RCC 7860 (cell line): ENCODE results near the gene OR2Y1.
"Not testable (repeated sequence)": the region's sequence is repeated elsewhere in the genome, so short reads cannot be mapped to it uniquely, and the experiment has no call there.

ENCODE experiments used
- DNase-seq: peaks from one replicate; pipeline ENCODE4 v3.0.0-alpha.2; 2015; ENCODE audit warnings: low spot score
- FAIRE-seq: peaks from 2 replicates; lab custom pipeline; 2012; peaks lifted over from hg19 to GRCh38; lab: Jason Lieb, UNC

Gene OR2Y1

DNA sequence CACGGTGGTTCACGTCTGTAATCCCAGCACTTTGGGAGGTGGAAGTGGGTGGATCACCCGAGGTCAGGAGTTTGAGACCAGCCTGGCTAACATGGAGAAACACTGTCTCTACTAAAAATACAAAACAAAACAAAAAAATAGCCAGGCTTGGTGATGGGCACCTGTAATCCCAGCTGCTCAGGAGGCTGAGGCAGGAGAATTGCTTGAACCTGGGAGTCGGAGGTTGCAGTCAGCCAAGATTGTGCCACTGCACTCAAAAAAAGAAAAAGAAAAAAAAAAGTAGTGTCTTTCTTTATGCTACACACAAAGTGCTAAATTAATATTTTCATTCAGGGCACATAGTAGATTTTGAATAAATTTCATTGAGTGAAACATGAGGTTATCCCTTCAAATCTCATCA lies 1.1 kb upstream of the OR2Y1 start:
- DNase-seq = not testable (repeated sequence)

DNA sequence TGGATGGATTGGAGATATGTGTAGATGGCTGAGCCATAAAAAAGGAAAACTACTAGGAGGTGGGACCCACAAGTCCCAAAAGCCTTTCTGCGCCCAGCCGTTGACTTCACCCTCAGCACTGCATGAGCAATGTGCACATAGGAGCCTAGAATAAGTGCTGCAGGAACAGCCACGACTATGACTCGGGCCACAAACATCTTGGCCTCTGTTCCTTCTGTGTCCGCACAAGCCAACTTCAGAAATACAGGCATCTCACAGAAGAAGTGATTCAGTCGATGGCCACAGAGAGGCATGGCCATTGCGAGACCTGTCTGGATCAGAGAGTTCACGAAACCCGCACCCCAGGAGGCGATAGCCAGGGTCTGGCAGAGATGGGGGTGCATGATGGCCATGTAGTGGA lies 587 bp downstream of the OR2Y1 start:
- DNase-seq (no peak), FAIRE-seq (no peak)

More for the DNA sequence above, 1.1 kb upstream of the OR2Y1 start:
- not testable (repeated sequence) for FAIRE-seq

DNA sequence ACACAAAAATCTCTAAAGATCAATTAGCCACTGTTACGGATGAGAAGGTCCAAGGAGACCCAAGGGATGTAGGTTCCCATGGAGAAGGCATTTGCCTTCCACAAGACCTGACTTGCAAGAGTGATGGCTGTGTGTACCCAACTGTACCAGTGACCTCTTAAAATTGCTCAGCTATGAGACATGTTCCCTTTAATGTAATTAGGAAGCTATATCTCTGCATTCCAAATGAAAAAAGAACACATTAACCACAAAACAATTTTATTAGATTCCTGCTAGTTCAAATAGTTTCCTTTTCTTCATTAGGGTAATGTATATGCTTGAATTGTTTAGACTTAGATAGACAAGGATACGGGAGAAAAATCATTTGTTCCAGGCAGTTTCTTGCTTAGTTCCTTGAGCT lies 3.3 kb downstream of the OR2Y1 start:
- FAIRE-seq = no peak
- no peak for DNase-seq

DNA sequence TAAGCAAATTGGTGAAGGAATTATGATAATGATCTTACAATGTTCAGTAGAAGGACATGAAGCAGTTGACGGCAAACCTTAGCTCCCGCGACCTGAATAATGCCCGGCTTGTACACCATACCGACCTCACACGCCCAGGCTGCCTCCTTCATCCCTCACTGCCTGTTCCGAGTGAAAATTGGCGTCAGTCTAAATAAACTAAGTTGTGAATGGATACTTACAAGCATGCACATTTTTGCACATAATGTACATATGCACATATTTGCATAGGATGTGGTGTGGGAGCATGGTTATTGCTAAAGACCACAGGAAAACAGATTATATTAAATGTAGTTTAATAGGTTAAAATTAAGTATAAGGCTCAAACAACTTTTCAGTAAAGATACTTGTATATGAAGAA lies 14.9 kb downstream of the OR2Y1 start:
- FAIRE-seq = no peak
- DNase-seq = no peak

DNA sequence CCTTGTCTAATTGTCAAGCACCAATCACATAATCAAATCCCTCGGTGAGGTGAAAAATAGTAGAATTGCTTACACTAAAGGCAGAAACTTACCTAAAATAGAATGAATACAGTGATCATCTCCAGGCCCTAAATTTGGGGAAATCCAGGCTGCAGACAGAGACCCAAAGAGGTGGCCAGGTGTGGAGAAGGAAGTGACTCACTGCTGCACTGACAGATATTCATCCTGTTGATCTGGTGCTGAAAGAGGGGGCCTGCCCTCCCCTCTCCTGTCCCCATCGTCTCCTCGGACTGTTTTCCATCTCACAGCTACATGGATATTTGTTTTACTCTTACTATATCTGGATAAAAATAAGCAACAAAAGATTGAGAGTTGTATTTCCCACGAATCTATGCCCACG lies 15.9 kb downstream of the OR2Y1 start:
- FAIRE-seq = no peak
- DNase-seq = no peak

DNA sequence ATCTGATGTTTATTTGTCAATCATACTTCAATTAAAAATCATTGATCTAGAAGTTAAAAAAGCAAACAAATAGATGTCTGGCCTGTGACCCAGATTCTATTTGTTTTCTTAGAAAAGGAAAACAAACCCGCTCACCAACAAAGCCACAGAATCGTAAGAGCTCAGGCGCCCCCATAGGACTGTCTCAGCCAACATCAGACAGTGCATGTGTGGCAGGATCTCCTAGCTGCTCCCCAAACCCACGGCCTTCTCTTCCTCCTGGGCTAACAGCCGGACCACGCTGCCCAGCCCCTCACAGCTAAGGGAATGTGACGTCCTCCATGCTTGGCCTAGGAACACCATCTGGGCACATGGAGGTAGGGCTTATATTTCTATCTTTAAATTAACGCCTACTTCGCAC lies 19.4 kb downstream of the OR2Y1 start:
- no peak for FAIRE-seq
- DNase-seq = no peak

DNA sequence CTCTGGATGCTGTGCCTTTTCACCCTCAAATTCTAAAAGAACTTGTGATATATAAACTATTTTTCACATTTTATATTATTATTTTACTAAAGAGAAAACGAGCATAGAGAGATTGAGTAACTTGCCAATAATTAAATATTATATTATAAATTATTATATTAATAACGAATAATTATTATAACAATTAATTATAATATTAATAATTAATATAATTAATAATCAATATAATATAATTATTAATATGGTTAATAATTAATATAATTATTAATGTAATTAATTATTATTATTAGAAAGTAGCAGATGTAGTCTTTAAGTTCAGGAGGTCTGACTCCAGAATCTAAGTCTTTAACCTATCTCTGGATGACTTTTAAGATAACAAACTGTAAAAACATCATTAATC lies 20.1 kb downstream of the OR2Y1 start:
- no peak for DNase-seq
- peak; percentile 89 for FAIRE-seq

DNA sequence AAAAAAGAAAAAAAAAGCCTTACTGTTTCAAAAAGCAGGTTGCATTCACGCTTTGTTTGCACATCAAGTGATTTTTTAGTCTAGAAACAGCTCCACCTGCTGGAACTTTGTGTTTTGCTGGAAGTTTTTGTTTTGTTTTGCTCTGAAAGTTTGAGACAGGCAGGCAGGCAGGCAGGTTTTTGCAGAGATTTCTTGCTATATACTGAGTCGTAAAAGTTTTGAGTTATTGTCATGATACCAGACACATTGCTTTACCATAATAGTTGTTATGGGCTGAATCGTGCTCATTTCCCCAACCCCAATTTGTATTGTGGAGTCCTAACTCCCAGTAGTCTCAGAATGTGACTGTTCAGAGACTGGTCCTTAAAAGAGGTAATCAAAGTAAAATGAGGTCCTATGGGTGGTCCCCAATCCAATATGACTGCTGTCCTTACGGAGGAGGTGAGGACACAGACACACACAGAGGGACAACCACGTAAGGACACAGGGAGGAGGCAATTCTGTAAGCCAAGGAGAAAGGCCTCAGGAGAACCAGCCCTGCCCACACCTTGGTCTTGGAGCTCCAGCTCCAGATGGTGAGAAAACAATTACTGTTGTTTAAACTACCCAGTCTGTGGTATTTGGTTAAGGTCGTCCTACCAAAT lies 20.9 kb downstream of the OR2Y1 start:
- no peak for DNase-seq
- FAIRE-seq = peak; percentile 72

DNA sequence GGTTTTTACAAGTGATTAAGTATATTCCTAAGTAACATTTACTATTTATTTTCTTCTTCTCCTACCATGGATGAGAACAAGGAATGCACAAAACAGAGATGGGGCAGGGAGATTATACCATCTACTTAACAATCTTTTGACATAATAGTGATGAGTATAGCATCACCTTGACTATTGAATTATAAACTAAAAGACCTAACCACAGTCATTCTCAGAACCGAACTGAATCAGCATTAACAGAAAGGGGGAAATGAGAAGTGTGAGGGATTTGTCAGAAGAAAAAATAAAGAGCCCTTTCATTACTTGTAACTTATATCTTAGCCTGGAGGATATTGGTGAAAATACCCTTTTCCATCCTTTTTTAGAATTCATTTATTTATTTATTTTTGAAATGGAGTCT lies 21.9 kb downstream of the OR2Y1 start:
- FAIRE-seq (no peak), DNase-seq (no peak)

DNA sequence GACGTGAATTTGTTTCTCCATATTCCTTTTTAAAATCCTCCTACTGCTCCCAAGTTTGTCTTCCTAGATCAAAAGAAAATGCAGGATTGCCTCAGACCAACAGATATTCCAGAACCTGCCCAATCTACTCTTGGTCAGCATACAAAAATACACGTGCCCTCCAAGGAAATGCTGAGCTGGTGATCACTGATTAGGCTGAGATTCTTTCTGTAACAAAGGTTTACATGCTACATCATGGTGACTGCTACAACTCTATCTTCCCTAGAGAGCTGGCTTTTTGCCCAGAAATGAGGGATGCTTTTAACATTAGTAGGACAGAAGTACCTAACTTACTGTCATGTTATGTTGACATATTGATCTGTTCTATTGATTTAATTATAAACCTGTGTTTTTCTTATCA lies 35.5 kb downstream of the OR2Y1 start:
- DNase-seq (no peak), FAIRE-seq (no peak)

DNA sequence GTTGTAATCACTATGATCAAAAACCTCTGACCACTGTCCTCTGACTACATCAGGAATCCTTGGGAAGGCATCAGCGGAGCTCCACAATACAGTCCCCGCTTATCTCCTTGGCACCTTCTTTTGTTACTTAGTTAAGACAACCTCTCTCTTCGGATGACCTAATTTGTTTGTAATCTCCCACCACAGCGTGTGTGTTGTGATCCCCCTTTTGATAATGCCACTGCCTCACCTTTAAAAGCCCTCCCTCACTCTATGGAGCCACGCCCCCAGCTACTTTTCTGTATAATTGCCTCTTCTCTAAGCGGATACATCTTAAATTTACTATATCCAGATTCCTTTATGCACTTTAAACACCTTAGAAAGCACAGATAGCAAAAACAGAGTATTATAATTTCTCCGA lies 35.9 kb downstream of the OR2Y1 start:
- no peak for FAIRE-seq
- DNase-seq = no peak

DNA sequence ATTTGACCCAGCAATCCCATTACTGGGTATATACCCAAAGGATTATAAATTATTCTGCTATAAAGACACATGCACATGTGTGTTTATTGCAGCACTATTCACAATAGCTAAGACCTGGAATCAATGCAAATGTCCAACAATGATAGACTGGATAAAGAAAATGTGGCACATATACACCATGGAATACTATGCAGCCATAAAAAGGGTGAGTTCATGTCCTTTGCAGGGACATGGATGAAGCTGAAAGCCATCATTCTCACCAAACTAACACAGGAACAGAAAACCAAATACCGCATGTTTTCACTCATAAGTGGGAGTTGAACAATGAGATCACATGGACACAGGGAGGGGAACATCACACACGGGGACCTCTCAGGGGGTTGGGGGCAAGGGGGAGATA lies 36.5 kb downstream of the OR2Y1 start:
- DNase-seq, FAIRE-seq: not testable (repeated sequence)

DNA sequence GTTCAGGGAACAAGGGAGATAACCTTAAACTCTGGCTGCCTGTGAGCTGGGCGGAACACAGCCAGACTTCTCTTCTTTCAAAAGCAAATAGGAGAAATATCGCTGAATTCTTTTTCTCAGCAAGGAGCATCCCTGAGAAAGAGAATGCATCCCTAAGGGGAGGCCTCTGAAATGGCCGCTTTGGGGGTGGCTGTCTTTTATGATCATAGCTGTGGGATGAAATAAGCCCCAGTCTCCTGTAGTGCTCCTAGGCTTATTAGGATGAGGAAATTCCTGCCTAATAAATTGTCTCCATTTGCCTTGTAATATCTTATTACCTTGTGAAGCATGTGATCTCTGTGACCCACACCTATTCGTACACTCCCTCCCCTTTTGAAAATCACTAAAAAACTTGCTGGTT lies 39.4 kb downstream of the OR2Y1 start:
- DNase-seq, FAIRE-seq: not testable (repeated sequence)

DNA sequence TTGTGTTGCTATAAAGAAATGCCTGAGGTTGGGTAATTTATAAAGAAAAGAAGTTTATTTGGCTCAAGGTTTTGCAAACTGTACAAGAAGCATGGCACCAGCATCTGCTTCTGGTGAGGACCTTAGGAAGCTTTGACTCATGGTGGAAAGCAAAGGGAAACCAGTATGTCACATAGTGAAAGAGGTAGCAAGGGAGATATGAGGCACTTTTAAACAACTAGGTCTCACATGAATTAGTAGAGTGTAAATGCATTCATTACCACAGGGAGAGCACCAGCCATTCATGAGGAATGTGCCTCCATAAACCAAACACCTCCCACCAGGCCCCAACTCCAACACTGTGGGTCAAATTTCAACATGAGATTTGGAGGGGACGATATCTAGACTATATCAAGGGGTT lies 40.8 kb downstream of the OR2Y1 start:
- FAIRE-seq (no peak), DNase-seq (no peak)

DNA sequence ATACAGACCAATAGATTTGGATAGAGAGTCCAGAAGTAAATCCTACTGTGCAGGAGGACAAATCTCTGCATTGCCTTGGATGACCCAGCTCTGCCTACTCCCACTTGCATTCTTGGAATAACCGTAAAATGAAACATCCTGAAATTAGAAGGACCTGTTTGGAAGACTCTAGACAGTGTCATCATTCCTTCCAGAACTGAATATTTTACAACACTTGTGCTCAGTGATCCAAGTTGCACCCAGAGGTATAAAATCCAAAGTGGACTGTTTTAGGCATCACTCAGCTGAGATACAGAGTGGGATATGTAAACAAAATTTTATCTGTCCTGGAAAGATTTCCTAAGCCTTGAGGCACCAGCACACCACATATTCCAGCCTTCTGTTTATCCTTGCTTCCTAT lies 43.7 kb downstream of the OR2Y1 start:
- DNase-seq = no peak
- no peak for FAIRE-seq

DNA sequence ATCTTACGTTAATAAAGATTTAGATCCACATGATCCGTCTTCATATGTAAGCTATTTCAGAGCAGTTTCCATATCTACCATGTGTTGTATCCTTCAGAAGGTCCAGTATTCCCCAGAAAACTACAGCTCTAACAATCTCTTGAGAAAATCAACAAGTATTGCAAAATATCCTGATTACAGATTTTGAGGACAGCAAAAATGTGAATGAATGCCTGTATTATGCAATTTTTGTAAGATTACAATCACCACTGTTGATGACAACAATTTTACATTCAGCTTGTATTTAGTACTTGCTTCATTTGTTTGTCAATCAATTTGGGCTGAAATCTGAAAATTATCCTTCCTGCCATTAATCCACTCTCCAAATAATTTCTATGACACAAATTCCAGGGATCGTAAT lies 47.4 kb downstream of the OR2Y1 start:
- DNase-seq (no peak), FAIRE-seq (no peak)

DNA sequence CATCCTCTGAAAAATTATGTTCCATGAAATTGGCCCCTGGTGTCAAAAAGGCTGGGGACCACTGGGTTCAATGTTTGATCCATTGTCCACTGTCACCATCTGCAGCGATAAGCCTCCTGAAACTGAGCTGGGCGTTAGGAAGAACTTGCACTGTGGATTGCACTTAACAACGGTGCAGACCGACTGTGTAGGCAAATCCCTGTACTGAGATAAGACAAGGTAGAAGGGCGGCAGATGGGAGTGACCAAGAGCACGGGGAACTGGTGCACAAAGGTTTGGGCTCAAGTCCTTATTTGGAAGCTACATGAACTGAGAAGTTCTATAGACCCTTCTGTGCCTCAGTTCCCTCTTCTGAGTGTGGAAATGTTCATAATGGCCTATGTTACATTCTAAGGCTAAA lies 48.8 kb downstream of the OR2Y1 start:
- FAIRE-seq (no peak), DNase-seq (no peak)

DNA sequence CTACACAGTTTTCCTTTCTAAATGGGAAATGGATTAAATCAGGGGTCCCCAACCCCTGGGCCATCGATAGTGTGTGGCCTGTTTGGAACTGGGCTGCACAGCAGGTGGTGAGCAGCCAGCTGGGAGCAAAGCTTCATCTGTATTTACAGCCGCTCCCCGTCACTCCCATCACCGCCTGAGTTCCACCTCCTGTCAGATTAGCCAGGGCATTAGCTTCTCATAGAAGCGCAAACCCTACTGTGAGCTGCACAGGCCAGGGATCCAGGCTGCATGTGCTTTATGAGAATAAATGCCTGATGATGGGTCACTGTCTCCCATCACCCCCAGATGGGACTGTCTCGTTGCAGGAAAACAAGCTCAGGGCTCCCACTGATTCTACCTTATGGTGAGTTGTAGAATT lies 49.3 kb downstream of the OR2Y1 start:
- no peak for FAIRE-seq
- no peak for DNase-seq

DNA sequence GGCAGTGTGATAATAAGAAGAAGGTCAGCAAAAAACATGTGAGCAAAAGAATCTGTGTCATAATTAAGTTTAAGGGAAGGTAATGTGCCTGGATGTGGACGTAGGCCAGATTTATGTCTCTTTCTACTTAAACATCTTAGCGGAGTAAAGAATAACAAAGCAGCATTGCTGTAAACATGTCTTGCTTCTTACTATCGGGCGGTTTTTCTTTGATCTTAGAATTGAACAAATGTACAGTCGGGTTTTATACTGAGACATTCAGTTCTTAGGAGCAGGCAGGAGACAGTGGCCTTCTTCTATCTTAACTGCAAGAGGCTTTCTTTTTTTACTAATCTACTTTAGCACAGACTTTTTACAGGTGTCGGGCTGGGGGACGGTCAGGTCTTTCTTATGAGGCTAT lies 50.1 kb downstream of the OR2Y1 start:
- no peak for FAIRE-seq
- no peak for DNase-seq
